Measurements from ENCODE around the gene MOXD1.
"Not testable (repeated sequence)": the region's sequence is repeated elsewhere in the genome, so short reads cannot be mapped to it uniquely, and the experiment has no call there.

- not testable (repeated sequence) for TF ChIP-seq CTCF (conservative IDR thresholded peaks at IDR 0.05; ENCODE audit: low read depth, low read length); EZH2 (IDR thresholded peaks at IDR 0.05; ENCODE audit: low read length, unreplicated experiment); EZH2phosphoT487 (IDR thresholded peaks at IDR 0.05; ENCODE audit: borderline replicate concordance, low read length)
These were observed 132.6 kb downstream of the MOXD1 start for GRCh38 chr6:132268666-132269065.

Data from PC-3 (cell line).